GM10266 (cell line): Measurements from ENCODE around the gene TRPC3.

Source experiments
- DNase-seq: peaks from one replicate; pipeline ENCODE4 v3.0.0; 2012; ENCODE audit errors: extremely low spot score
- CTCF ChIP-seq: IDR thresholded peaks from 2 replicates; pipeline ENCODE4 v1.5.1; 2012; ENCODE audit warnings: mild to moderate bottlenecking, low read depth; ENCODE audit not compliant: control insufficient read depth, insufficient read depth; ENCODE audit errors: missing control alignments

Gene TRPC3

GRCh38 chr4:121851354-121851753 lies 100.5 kb downstream of the TRPC3 start:
- TF ChIP-seq CTCF = no peak
- DNase-seq = no peak

- TF ChIP-seq CTCF = no peak
- no peak for DNase-seq
Measured at GRCh38 chr4:121846662-121847061, 105.2 kb downstream of the TRPC3 start.

- DNase-seq = no peak
- no peak for TF ChIP-seq CTCF
Measured at GRCh38 chr4:121842862-121843261, 109.0 kb downstream of the TRPC3 start.

GRCh38 chr4:121838136-121838535 lies 113.7 kb downstream of the TRPC3 start:
- no peak for DNase-seq
- no peak for TF ChIP-seq CTCF

GRCh38 chr4:121829511-121829910 lies 122.3 kb downstream of the TRPC3 start:
- no peak for DNase-seq
- TF ChIP-seq CTCF = no peak
